HepG2 (cell line): ENCODE results near the gene GPATCH3. TPM values are rescaled to one million over a fixed set of nuclear protein-coding genes. Genes with fewer than 3 reads are reported as not detected.

Source experiments
- IKZF1 ChIP-seq: fragments of 450-650 bp; IDR thresholded peaks from 2 replicates; pipeline ENCODE4 v1.7.1; 2016
- KDM5B ChIP-seq: sonication (generic); formaldehyde crosslinking; IDR thresholded peaks from 2 replicates; pipeline ENCODE4 v1.4.0; 2020; ENCODE audit warnings: missing genetic modification reagents, mild to moderate bottlenecking, borderline replicate concordance
- MAFG ChIP-seq: sonication (generic); formaldehyde crosslinking; IDR thresholded peaks from 2 replicates; pipeline ENCODE4 v1.5.1; 2020; ENCODE audit warnings: mild to moderate bottlenecking, missing genetic modification reagents
- NFE2L2 ChIP-seq: fragments of 150-350 bp; IDR thresholded peaks from 2 replicates; pipeline ENCODE4 v1.6.1; 2014; ENCODE audit warnings: low read length
- RARG ChIP-seq: sonication (generic); formaldehyde crosslinking; IDR thresholded peaks from 2 replicates; pipeline ENCODE4 v1.4.0; 2020; ENCODE audit warnings: low read depth, mild to moderate bottlenecking, missing genetic modification reagents
- SALL2 ChIP-seq: sonication (generic); formaldehyde crosslinking; IDR thresholded peaks from 2 replicates; pipeline ENCODE4 v1.8.1; 2023; ENCODE audit warnings: mild to moderate bottlenecking, missing genetic modification reagents, inconsistent platforms
- SCMH1 ChIP-seq: sonication (generic); formaldehyde crosslinking; IDR thresholded peaks from 2 replicates; pipeline ENCODE4 v1.9.0; 2021; ENCODE audit warnings: missing genetic modification reagents, mild to moderate bottlenecking, borderline replicate concordance
- SNRNP70 ChIP-seq: fragments of 200-400 bp; formaldehyde crosslinking; IDR thresholded peaks from 2 replicates; pipeline ENCODE4 v1.6.1; 2017; ENCODE audit warnings: mild to moderate bottlenecking, low read depth, low read length, moderate library complexity
- U2AF1 ChIP-seq: fragments of 200-400 bp; formaldehyde crosslinking; optimal IDR thresholded peaks from 2 replicates; pipeline ENCODE3; 2017; ENCODE audit warnings: mild to moderate bottlenecking, low read depth, low read length
- XRCC5 ChIP-seq: fragments of 200-400 bp; formaldehyde crosslinking; optimal IDR thresholded peaks from 2 replicates; pipeline ENCODE3; 2017; ENCODE audit warnings: mild to moderate bottlenecking, low read length
- ZBTB14 ChIP-seq: sonication (generic); formaldehyde crosslinking; IDR thresholded peaks from 2 replicates; pipeline ENCODE4 v1.4.0; 2020; ENCODE audit warnings: missing genetic modification reagents
- ZBTB49 ChIP-seq: sonication (generic); formaldehyde crosslinking; IDR thresholded peaks from 2 replicates; pipeline ENCODE4 v1.4.0; 2020; ENCODE audit warnings: missing genetic modification reagents, borderline replicate concordance
- ZNF124 ChIP-seq: sonication (generic); formaldehyde crosslinking; IDR thresholded peaks from 2 replicates; pipeline ENCODE4 v1.4.0; 2020; ENCODE audit warnings: missing genetic modification reagents
- ZNF160 ChIP-seq: sonication (generic); formaldehyde crosslinking; IDR thresholded peaks from 2 replicates; pipeline ENCODE4 v1.8.0; 2022; ENCODE audit warnings: mild to moderate bottlenecking, inconsistent platforms, missing genetic modification reagents
- ZNF24 ChIP-seq: fragments of 450-650 bp; IDR thresholded peaks from 2 replicates; pipeline ENCODE4 v1.6.1; 2017; ENCODE audit warnings: antibody characterized with exemption, mild to moderate bottlenecking
- ZNF431 ChIP-seq: sonication (generic); formaldehyde crosslinking; IDR thresholded peaks from 2 replicates; pipeline ENCODE4 v1.9.0; 2022; ENCODE audit warnings: missing genetic modification reagents, low read depth, mild to moderate bottlenecking, borderline replicate concordance
- ZSCAN31 ChIP-seq: sonication (generic); formaldehyde crosslinking; IDR thresholded peaks from 2 replicates; pipeline ENCODE4 v1.5.0; 2020; ENCODE audit warnings: low read depth, mild to moderate bottlenecking, missing genetic modification reagents
- polyA plus RNA-seq, 8 experiments: library from polyadenylated mRNA; depleted of rRNA in 3 of 8; stranded (reverse) in 7 of 8; unstranded in 1 of 8; fragments of >200 nt; fragmentation: Illumina TruSeq in 4 of 8; extraction: Trizol in 4 of 8; gene quantifications; 2 replicates each; pipeline versions ENCODE4 v1.2.1 to v1.2.3, GENCODE V29; 2011 to 2016; ENCODE audit warnings: low read depth in 4 of 8, missing spikeins in 1 of 8, mixed read lengths in 1 of 8; ENCODE audit not compliant: insufficient read depth in 1 of 8
- total RNA-seq, 5 experiments: library from RNA; depleted of rRNA; stranded (reverse); fragments of >200 nt; fragmentation: Illumina TruSeq; extraction: Trizol; gene quantifications; 2 replicates each; pipeline ENCODE4 v1.2.3, GENCODE V29; 2016; ENCODE audit warnings: low read depth in 1 of 5
- TF ChIP-seq, protein P1 (sequence below): sonication (generic); formaldehyde crosslinking; IDR thresholded peaks from 2 replicates; pipeline ENCODE4 v1.5.0; 2020; ENCODE audit warnings: mild to moderate bottlenecking, missing genetic modification reagents
- TF ChIP-seq, protein P2 (sequence below): sonication (generic); formaldehyde crosslinking; IDR thresholded peaks from 2 replicates; pipeline ENCODE4 v1.5.1; 2020; ENCODE audit warnings: mild to moderate bottlenecking, missing genetic modification reagents, moderate library complexity

GPATCH3 gene
- total and polyA plus RNA-seq, 2 of the 13 experiments (the other 11 are each of a cell fraction or from before 2014, with no cell fraction given) = 8.3 to 11.0 TPM

GRCh38 chr1:26910343-26911160, 10.3 kb upstream of the GPATCH3 start (continued):
- TF ChIP-seq, protein P1, sequence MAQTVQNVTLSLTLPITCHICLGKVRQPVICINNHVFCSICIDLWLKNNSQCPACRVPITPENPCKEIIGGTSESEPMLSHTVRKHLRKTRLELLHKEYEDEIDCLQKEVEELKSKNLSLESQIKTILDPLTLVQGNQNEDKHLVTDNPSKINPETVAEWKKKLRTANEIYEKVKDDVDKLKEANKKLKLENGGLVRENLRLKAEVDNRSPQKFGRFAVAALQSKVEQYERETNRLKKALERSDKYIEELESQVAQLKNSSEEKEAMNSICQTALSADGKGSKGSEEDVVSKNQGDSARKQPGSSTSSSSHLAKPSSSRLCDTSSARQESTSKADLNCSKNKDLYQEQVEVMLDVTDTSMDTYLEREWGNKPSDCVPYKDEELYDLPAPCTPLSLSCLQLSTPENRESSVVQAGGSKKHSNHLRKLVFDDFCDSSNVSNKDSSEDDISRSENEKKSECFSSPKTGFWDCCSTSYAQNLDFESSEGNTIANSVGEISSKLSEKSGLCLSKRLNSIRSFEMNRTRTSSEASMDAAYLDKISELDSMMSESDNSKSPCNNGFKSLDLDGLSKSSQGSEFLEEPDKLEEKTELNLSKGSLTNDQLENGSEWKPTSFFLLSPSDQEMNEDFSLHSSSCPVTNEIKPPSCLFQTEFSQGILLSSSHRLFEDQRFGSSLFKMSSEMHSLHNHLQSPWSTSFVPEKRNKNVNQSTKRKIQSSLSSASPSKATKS (CRISPR knock-in tag) = 0 out of 2 replicates have a peak, but pooled peaks have one; percentile 38
- TF ChIP-seq RARG (CRISPR knock-in tag) = no peak
- TF ChIP-seq SNRNP70 = no peak
- peak; percentile 69 for TF ChIP-seq KDM5B (CRISPR knock-in tag)
- peak; percentile 94 for TF ChIP-seq ZNF124 (CRISPR knock-in tag)
- peak; percentile 29; the same call in 1 of the 2 replicates for TF ChIP-seq ZNF160
- TF ChIP-seq ZNF431 = no peak; the same call in 1 of the 2 replicates
- TF ChIP-seq SALL2 (CRISPR knock-in tag) = peak; percentile 66; the same call in 1 of the 2 replicates
- no peak for TF ChIP-seq IKZF1
- peak; percentile 56; the same call in 1 of the 2 replicates for TF ChIP-seq ZNF24
- 0 out of 2 replicates have a peak, but pooled peaks have one; percentile 44 for TF ChIP-seq ZSCAN31 (CRISPR knock-in tag)
- no peak for TF ChIP-seq XRCC5
- TF ChIP-seq ZBTB49 (CRISPR knock-in tag) = no peak
- TF ChIP-seq NFE2L2 = no peak
- TF ChIP-seq U2AF1 = no peak
- TF ChIP-seq ZBTB14 (CRISPR knock-in tag) = no peak
- no peak for TF ChIP-seq SCMH1 (CRISPR knock-in tag)
- TF ChIP-seq, protein P2, sequence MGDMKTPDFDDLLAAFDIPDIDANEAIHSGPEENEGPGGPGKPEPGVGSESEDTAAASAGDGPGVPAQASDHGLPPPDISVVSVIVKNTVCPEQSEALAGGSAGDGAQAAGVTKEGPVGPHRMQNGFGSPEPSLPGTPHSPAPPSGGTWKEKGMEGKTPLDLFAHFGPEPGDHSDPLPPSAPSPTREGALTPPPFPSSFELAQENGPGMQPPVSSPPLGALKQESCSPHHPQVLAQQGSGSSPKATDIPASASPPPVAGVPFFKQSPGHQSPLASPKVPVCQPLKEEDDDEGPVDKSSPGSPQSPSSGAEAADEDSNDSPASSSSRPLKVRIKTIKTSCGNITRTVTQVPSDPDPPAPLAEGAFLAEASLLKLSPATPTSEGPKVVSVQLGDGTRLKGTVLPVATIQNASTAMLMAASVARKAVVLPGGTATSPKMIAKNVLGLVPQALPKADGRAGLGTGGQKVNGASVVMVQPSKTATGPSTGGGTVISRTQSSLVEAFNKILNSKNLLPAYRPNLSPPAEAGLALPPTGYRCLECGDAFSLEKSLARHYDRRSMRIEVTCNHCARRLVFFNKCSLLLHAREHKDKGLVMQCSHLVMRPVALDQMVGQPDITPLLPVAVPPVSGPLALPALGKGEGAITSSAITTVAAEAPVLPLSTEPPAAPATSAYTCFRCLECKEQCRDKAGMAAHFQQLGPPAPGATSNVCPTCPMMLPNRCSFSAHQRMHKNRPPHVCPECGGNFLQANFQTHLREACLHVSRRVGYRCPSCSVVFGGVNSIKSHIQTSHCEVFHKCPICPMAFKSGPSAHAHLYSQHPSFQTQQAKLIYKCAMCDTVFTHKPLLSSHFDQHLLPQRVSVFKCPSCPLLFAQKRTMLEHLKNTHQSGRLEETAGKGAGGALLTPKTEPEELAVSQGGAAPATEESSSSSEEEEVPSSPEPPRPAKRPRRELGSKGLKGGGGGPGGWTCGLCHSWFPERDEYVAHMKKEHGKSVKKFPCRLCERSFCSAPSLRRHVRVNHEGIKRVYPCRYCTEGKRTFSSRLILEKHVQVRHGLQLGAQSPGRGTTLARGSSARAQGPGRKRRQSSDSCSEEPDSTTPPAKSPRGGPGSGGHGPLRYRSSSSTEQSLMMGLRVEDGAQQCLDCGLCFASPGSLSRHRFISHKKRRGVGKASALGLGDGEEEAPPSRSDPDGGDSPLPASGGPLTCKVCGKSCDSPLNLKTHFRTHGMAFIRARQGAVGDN (CRISPR knock-in tag) = no peak; the same call in 1 of the 2 replicates
- TF ChIP-seq MAFG (CRISPR knock-in tag) = no peak
